Activated naive CD4-positive, alpha-beta T cell treated with Interleukin-2 at 50 U/mL for 16 hours (primary cell): Measurements from ENCODE around the gene FGFR2.

Experiments used
- DNase-seq: peaks from one replicate; pipeline ENCODE4 v3.0.0-alpha.2; 2020

Gene FGFR2

GRCh38 chr10:121484401-121484800 is 113.8 kb downstream of the FGFR2 start:
- no peak for DNase-seq

GRCh38 chr10:121481180-121481579 is 117.1 kb downstream of the FGFR2 start:
- DNase-seq = no peak

- DNase-seq = no peak
Measured at GRCh38 chr10:121478556-121478955, 119.7 kb downstream of the FGFR2 start.

- no peak for DNase-seq
Measured at GRCh38 chr10:121469797-121470606, 128.2 kb downstream of the FGFR2 start.

- no peak for DNase-seq
Measured at GRCh38 chr10:121468726-121469125, 129.5 kb downstream of the FGFR2 start.

- DNase-seq = no peak
Measured at GRCh38 chr10:121466424-121466823, 131.8 kb downstream of the FGFR2 start.

- no peak for DNase-seq
Measured at GRCh38 chr10:121465215-121465614, 133.0 kb downstream of the FGFR2 start.

- no peak for DNase-seq
Measured at GRCh38 chr10:121464517-121464916, 133.7 kb downstream of the FGFR2 start.

- DNase-seq = no peak
Measured at GRCh38 chr10:121462955-121463354, 135.3 kb downstream of the FGFR2 start.

GRCh38 chr10:121462281-121462680 is 136.0 kb downstream of the FGFR2 start:
- no peak for DNase-seq

GRCh38 chr10:121461307-121461706 is 136.9 kb downstream of the FGFR2 start:
- no peak for DNase-seq

- no peak for DNase-seq
Measured at GRCh38 chr10:121460733-121461132, 137.5 kb downstream of the FGFR2 start.

- DNase-seq = no peak
Measured at GRCh38 chr10:121459622-121460453, 138.4 kb downstream of the FGFR2 start.

- no peak for DNase-seq
Measured at GRCh38 chr10:121459279-121459621, 139.0 kb downstream of the FGFR2 start.

GRCh38 chr10:121457729-121458128 is 140.5 kb downstream of the FGFR2 start:
- DNase-seq = no peak

- DNase-seq = no peak
Measured at GRCh38 chr10:121455377-121455776, 142.9 kb downstream of the FGFR2 start.

GRCh38 chr10:121454781-121455180 is 143.5 kb downstream of the FGFR2 start:
- no peak for DNase-seq

- no peak for DNase-seq
Measured at GRCh38 chr10:121453160-121453559, 145.1 kb downstream of the FGFR2 start.

GRCh38 chr10:121452581-121452980 is 145.7 kb downstream of the FGFR2 start:
- no peak for DNase-seq

GRCh38 chr10:121450247-121450646 is 148.0 kb downstream of the FGFR2 start:
- DNase-seq = no peak

- no peak for DNase-seq
Measured at GRCh38 chr10:121449482-121449924, 148.7 kb downstream of the FGFR2 start.

- no peak for DNase-seq
Measured at GRCh38 chr10:121448766-121449421, 149.3 kb downstream of the FGFR2 start.

GRCh38 chr10:121444520-121445165 is 153.6 kb downstream of the FGFR2 start:
- no peak for DNase-seq
